MG63 (cell line): Measurements from ENCODE around the gene CYB5R2. TPM values are rescaled to one million over a fixed set of nuclear protein-coding genes. Genes with fewer than 3 reads are reported as not detected.
"Not testable (repeated sequence)": the region's sequence is repeated elsewhere in the genome, so short reads cannot be mapped to it uniquely, and the experiment has no call there.

Experiments used
- DNase-seq: peaks from one replicate; pipeline ENCODE4 v3.0.0-alpha.2; 2020
- H3K27me3 ChIP-seq: fragments of 250-450 bp; sonication (Bioruptor Pico); 2 replicates; pipeline ENCODE4 v1.5.1; 2020; ENCODE audit warnings: mild to moderate bottlenecking, moderate library complexity
- H3K36me3 ChIP-seq: fragments of 250-450 bp; sonication (Bioruptor Pico); 2 replicates; pipeline ENCODE4 v1.5.1; 2020; ENCODE audit warnings: mild to moderate bottlenecking, moderate library complexity
- H3K4me3 ChIP-seq: fragments of 250-450 bp; sonication (Bioruptor Pico); 2 replicates; pipeline ENCODE4 v1.5.1; 2020; ENCODE audit warnings: mild to moderate bottlenecking, moderate library complexity
- H3K9me3 ChIP-seq: fragments of 250-450 bp; sonication (Bioruptor Pico); 2 replicates; pipeline ENCODE4 v1.5.1; 2020; ENCODE audit warnings: mild to moderate bottlenecking, moderate library complexity
- total RNA-seq: library from RNA; depleted of rRNA; stranded (reverse); fragments of >200 nt; shearing (Covaris generic); gene quantifications from 2 replicates; pipeline ENCODE4 v1.2.3, GENCODE V29; 2014; ENCODE audit warnings: low replicate concordance

CYB5R2 gene
- total RNA-seq, 1 experiment from 2014 or later: 20.2 TPM

- peak overlapping the region; percentile 54 for H3K4me3 ChIP-seq
- no peaks in the 10 kb centered on the region for H3K27me3 ChIP-seq
- no peaks in the 10 kb centered on the region for H3K36me3 ChIP-seq
- no peak for DNase-seq
- H3K9me3 ChIP-seq: no peaks in the 10 kb centered on the region
These were observed 579 bp upstream of the CYB5R2 start for GRCh38 chr11:7673724-7674434.

- H3K27me3 ChIP-seq: no peaks in the 10 kb centered on the region
- peak overlapping the region; percentile 54; the same call in 1 of the 2 replicates for H3K4me3 ChIP-seq
- DNase-seq: no peak
- no peaks in the 10 kb centered on the region for H3K9me3 ChIP-seq
- no peaks in the 10 kb centered on the region for H3K36me3 ChIP-seq
These were observed 882 bp downstream of the CYB5R2 start for GRCh38 chr11:7672276-7672959.

- Histone ChIP-seq H3K4me3 (no peak overlapping the region), H3K9me3 (no peaks in the 10 kb centered on the region), H3K36me3 (no peaks in the 10 kb centered on the region), H3K27me3 (no peaks in the 10 kb centered on the region)
- DNase-seq: no peak
These were observed 1.7 kb downstream of the CYB5R2 start for GRCh38 chr11:7671347-7672215.

GRCh38 chr11:7670641-7671040 lies 2.7 kb downstream of the CYB5R2 start:
- Histone ChIP-seq H3K4me3 (no peak overlapping the region), H3K36me3 (no peaks in the 10 kb centered on the region), H3K27me3 (no peaks in the 10 kb centered on the region), H3K9me3 (no peaks in the 10 kb centered on the region)
- DNase-seq: no peak

- no peak for DNase-seq
- no peak overlapping the region for H3K4me3 ChIP-seq
- no peaks in the 10 kb centered on the region for H3K9me3 ChIP-seq
- no peaks in the 10 kb centered on the region for H3K27me3 ChIP-seq
- no peaks in the 10 kb centered on the region for H3K36me3 ChIP-seq
These were observed 4.4 kb downstream of the CYB5R2 start for GRCh38 chr11:7668911-7669310.

- H3K9me3 ChIP-seq: no peaks in the 10 kb centered on the region
- no peak for DNase-seq
- H3K27me3 ChIP-seq: no peaks in the 10 kb centered on the region
- no peak overlapping the region for H3K4me3 ChIP-seq
- H3K36me3 ChIP-seq: no peaks in the 10 kb centered on the region
These were observed 4.8 kb downstream of the CYB5R2 start for GRCh38 chr11:7668464-7668863.

- no peaks in the 10 kb centered on the region for H3K9me3 ChIP-seq
- no peak for DNase-seq
- no peak overlapping the region for H3K4me3 ChIP-seq
- H3K27me3 ChIP-seq: no peaks in the 10 kb centered on the region
- H3K36me3 ChIP-seq: no peaks in the 10 kb centered on the region
These were observed 5.8 kb downstream of the CYB5R2 start for GRCh38 chr11:7667460-7667859.

GRCh38 chr11:7666292-7666866 lies 6.9 kb downstream of the CYB5R2 start:
- no peaks in the 10 kb centered on the region for H3K27me3 ChIP-seq
- no peaks in the 10 kb centered on the region for H3K36me3 ChIP-seq
- no peak for DNase-seq
- no peak overlapping the region for H3K4me3 ChIP-seq
- H3K9me3 ChIP-seq: no peaks in the 10 kb centered on the region

- Histone ChIP-seq H3K27me3 (no peaks in the 10 kb centered on the region), H3K9me3 (no peaks in the 10 kb centered on the region), H3K36me3 (no peaks in the 10 kb centered on the region), H3K4me3 (no peak overlapping the region)
- peak; percentile 38 for DNase-seq
These were observed 7.6 kb downstream of the CYB5R2 start for GRCh38 chr11:7665473-7666291.

- Histone ChIP-seq H3K36me3 (no peaks in the 10 kb centered on the region), H3K27me3 (no peaks in the 10 kb centered on the region), H3K4me3 (no peak overlapping the region), H3K9me3 (no peaks in the 10 kb centered on the region)
- DNase-seq: no peak
These were observed 8.4 kb downstream of the CYB5R2 start for GRCh38 chr11:7664867-7665266.

- H3K36me3 ChIP-seq, DNase-seq, H3K4me3 ChIP-seq, H3K27me3 ChIP-seq, H3K9me3 ChIP-seq: not testable (repeated sequence)
These were observed 9.8 kb downstream of the CYB5R2 start for GRCh38 chr11:7663531-7663930.

GRCh38 chr11:7657306-7658025 lies 15.8 kb downstream of the CYB5R2 start:
- no peaks in the 10 kb centered on the region for H3K9me3 ChIP-seq
- no peak overlapping the region for H3K4me3 ChIP-seq
- no peaks in the 10 kb centered on the region for H3K36me3 ChIP-seq
- no peaks in the 10 kb centered on the region for H3K27me3 ChIP-seq
- peak; percentile 37 for DNase-seq

- Histone ChIP-seq H3K27me3 (no peaks in the 10 kb centered on the region), H3K4me3 (no peak overlapping the region), H3K36me3 (no peaks in the 10 kb centered on the region), H3K9me3 (no peaks in the 10 kb centered on the region)
- no peak for DNase-seq
These were observed 16.6 kb downstream of the CYB5R2 start for GRCh38 chr11:7656704-7657103.

GRCh38 chr11:7655253-7656217 lies 17.8 kb downstream of the CYB5R2 start:
- DNase-seq: no peak
- Histone ChIP-seq H3K9me3 (no peaks in the 10 kb centered on the region), H3K4me3 (no peak overlapping the region), H3K36me3 (no peaks in the 10 kb centered on the region), H3K27me3 (no peaks in the 10 kb centered on the region)
